Measurements from ENCODE around the gene CELSR2. TPM values are rescaled to one million over a fixed set of nuclear protein-coding genes. Genes with fewer than 3 reads are reported as not detected.
A peak's percentile ranks its signal among the peaks of the same experiment; 100 is the strongest.

The CELSR2 gene
- total RNA-seq, 1 experiment from 2014 or later = 4.2 TPM

GRCh38 chr1:109258481-109259466 lies 9.4 kb downstream of the CELSR2 start:
- DNase-seq (ENCODE audit: low spot score) = no peak

GRCh38 chr1:109259674-109260557 lies 10.6 kb downstream of the CELSR2 start:
- no peak for DNase-seq (ENCODE audit: low spot score)
- in situ Hi-C loops (cut with HindIII; ENCODE audit: low sequenced_read_pairs) = no loop called here

More at GRCh38 chr1:109258481-109259466, 9.4 kb downstream of the CELSR2 start:
- in situ Hi-C loops (cut with HindIII; ENCODE audit: low sequenced_read_pairs) = no loop called here

- in situ Hi-C loops (cut with HindIII; ENCODE audit: low sequenced_read_pairs) = no loop called here
- no peak for DNase-seq (ENCODE audit: low spot score)
Observed at GRCh38 chr1:109261006-109261405, 11.7 kb downstream of the CELSR2 start.

- in situ Hi-C loops (cut with HindIII; ENCODE audit: low sequenced_read_pairs) = no loop called here
- DNase-seq (ENCODE audit: low spot score) = no peak
Observed at GRCh38 chr1:109261578-109261977, 12.2 kb downstream of the CELSR2 start.

GRCh38 chr1:109262231-109263055 lies 13.1 kb downstream of the CELSR2 start:
- in situ Hi-C loops (cut with HindIII; ENCODE audit: low sequenced_read_pairs) = no loop called here
- no peak for DNase-seq (ENCODE audit: low spot score)

GRCh38 chr1:109263234-109263596 lies 13.9 kb downstream of the CELSR2 start:
- no peak for DNase-seq (ENCODE audit: low spot score)
- in situ Hi-C loops (cut with HindIII; ENCODE audit: low sequenced_read_pairs) = no loop called here

GRCh38 chr1:109263597-109264378 lies 14.4 kb downstream of the CELSR2 start:
- DNase-seq (ENCODE audit: low spot score) = peak; percentile 60
- in situ Hi-C loops (cut with HindIII; ENCODE audit: low sequenced_read_pairs) = no loop called here

GRCh38 chr1:109264379-109264755 lies 15.0 kb downstream of the CELSR2 start:
- in situ Hi-C loops (cut with HindIII; ENCODE audit: low sequenced_read_pairs) = no loop called here
- no peak for DNase-seq (ENCODE audit: low spot score)

GRCh38 chr1:109265016-109265415 lies 15.7 kb downstream of the CELSR2 start:
- DNase-seq (ENCODE audit: low spot score) = no peak
- in situ Hi-C loops (cut with HindIII; ENCODE audit: low sequenced_read_pairs) = no loop called here

GRCh38 chr1:109265741-109266330 lies 16.5 kb downstream of the CELSR2 start:
- in situ Hi-C loops (cut with HindIII; ENCODE audit: low sequenced_read_pairs) = no loop called here
- no peak for DNase-seq (ENCODE audit: low spot score)

- DNase-seq (ENCODE audit: low spot score) = no peak
- in situ Hi-C loops (cut with HindIII; ENCODE audit: low sequenced_read_pairs) = no loop called here
Observed at GRCh38 chr1:109266965-109267364, 17.6 kb downstream of the CELSR2 start.

- no peak for DNase-seq (ENCODE audit: low spot score)
- in situ Hi-C loops (cut with HindIII; ENCODE audit: low sequenced_read_pairs) = no loop called here
Observed at GRCh38 chr1:109267743-109268300, 18.5 kb downstream of the CELSR2 start.

GRCh38 chr1:109268431-109269211 lies 19.3 kb downstream of the CELSR2 start:
- DNase-seq (ENCODE audit: low spot score) = no peak
- in situ Hi-C loops (cut with HindIII; ENCODE audit: low sequenced_read_pairs) = no loop called here

- in situ Hi-C loops (cut with HindIII; ENCODE audit: low sequenced_read_pairs) = no loop called here
- no peak for DNase-seq (ENCODE audit: low spot score)
Observed at GRCh38 chr1:109269212-109269980, 20.1 kb downstream of the CELSR2 start.

- in situ Hi-C loops (cut with HindIII; ENCODE audit: low sequenced_read_pairs) = no loop called here
Observed at GRCh38 chr1:109269981-109270622, 20.8 kb downstream of the CELSR2 start.

More at GRCh38 chr1:109269981-109270622, 20.8 kb downstream of the CELSR2 start:
- no peak for DNase-seq (ENCODE audit: low spot score)

Measured in G401 (cell line).